NCI-H226 (cell line): ENCODE results near the gene TREX2.

ENCODE experiments used
- DNase-seq: peaks from one replicate; pipeline ENCODE4 v3.0.0-alpha.2; 2015

Gene TREX2

GRCh38 chrX:153475271-153475670, 29.4 kb upstream of the TREX2 start:
- DNase-seq, result no peak

GRCh38 chrX:153474718-153475117, 28.9 kb upstream of the TREX2 start:
- no peak for DNase-seq

- DNase-seq, result no peak
Measured at GRCh38 chrX:153474266-153474665, 28.4 kb upstream of the TREX2 start.

GRCh38 chrX:153473126-153473525, 27.3 kb upstream of the TREX2 start:
- DNase-seq, result no peak

GRCh38 chrX:153471663-153472280, 25.9 kb upstream of the TREX2 start:
- DNase-seq, result no peak

GRCh38 chrX:153470411-153471363, 24.8 kb upstream of the TREX2 start, which contains the start of gene HAUS7:
HAUS7 (minus strand) TSS chrX:153470576; CDS start chrX:153470557, 19 bp downstream.
- DNase-seq, result peak; percentile 66

GRCh38 chrX:153469811-153470410, 24.1 kb upstream of the TREX2 start:
- no peak for DNase-seq

GRCh38 chrX:153468008-153468580, 22.2 kb upstream of the TREX2 start:
- DNase-seq, result no peak

- DNase-seq, result no peak
Measured at GRCh38 chrX:153465691-153466380, 20.0 kb upstream of the TREX2 start.

GRCh38 chrX:153464116-153464515, 18.3 kb upstream of the TREX2 start:
- DNase-seq, result no peak

GRCh38 chrX:153463556-153463955, 17.7 kb upstream of the TREX2 start:
- DNase-seq, result no peak

- no peak for DNase-seq
Measured at GRCh38 chrX:153463031-153463430, 17.2 kb upstream of the TREX2 start.

GRCh38 chrX:153462291-153462690, 16.4 kb upstream of the TREX2 start:
- DNase-seq, result no peak

- peak; percentile 20 for DNase-seq
Measured at GRCh38 chrX:153460826-153461225, 15.0 kb upstream of the TREX2 start.

- DNase-seq, result no peak
Measured at GRCh38 chrX:153459986-153460385, 14.1 kb upstream of the TREX2 start.

- no peak for DNase-seq
Measured at GRCh38 chrX:153458476-153458875, 12.6 kb upstream of the TREX2 start.

- no peak for DNase-seq
Measured at GRCh38 chrX:153457827-153458466, 12.1 kb upstream of the TREX2 start.

- no peak for DNase-seq
Measured at GRCh38 chrX:153457136-153457825, 11.4 kb upstream of the TREX2 start.

GRCh38 chrX:153456704-153457103, 10.8 kb upstream of the TREX2 start:
- DNase-seq, result no peak

GRCh38 chrX:153456161-153456560, 10.3 kb upstream of the TREX2 start:
- DNase-seq, result no peak

GRCh38 chrX:153455571-153455970, 9.7 kb upstream of the TREX2 start:
- DNase-seq, result no peak
